HG02884 (cell line): ENCODE results near the gene TTC28.

Experiments
- ATAC-seq: cut with Tn5 transposase; IDR thresholded peaks from one replicate; pipeline ENCODE4 v1.9.1; 2021; ENCODE audit warnings: mild to moderate bottlenecking, moderate library complexity; ENCODE audit not compliant: unreplicated experiment

The TTC28 gene

DNA sequence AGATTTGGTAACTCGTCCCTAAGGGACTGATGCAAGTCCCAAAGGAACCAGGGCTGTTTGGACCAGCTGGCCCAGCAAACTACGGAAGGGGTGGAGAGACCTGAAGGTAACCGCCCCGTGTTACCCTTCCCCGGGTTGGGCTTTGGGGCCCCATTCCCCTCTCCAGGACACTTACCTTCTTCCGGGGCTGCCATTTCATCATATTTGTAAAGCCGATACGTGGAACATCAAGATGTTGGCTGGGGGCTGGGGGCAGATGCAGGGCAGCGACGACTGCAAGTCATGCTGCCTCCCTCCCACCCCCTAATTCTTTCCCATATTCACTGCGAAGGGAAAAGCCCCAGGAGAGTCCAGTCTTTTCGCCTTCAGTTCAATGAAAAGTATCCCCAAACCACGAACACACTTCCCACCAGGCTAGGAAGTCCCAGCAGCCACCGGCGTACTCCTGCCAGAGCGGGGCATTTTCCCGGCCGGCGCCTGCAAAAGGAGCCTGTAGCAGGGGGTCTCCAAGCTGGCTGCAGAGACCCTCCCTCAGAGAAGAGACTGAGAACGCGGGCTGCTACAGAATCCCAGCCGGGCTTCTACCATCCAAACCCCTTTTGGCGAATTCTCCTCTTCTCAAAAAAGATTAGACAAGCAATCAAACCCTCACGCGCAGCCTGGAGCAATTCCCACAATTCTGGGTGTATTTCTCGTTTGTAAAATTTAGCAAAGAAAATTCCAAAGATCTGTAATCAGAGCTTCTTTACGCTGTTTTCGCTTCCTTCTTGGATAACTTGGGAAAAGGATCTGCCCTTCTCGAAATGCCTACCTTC is 236.7 kb downstream of the TTC28 start:
- ATAC-seq = no peak

DNA sequence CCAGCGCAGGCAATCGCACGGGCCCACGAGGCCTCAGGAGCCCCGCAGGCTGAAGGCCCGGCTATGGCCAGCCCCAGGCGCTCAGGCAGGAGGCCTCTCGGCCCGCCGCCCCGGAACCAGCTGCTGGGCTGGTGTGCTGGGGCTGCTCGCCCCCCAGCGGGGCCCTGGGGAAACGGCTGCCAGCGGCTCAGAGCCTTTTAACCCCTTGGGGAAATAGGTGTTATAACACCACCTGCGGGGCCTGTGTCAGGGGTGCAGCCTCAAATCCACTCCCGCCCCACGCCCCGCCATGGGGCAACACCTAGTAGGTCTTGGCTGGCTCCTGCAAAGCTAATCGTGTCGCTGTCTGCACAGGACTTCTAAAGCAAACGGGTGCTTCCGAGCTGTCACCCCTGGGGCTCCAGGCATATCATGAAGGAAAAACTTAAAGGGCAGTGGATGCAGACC is 237.4 kb downstream of the TTC28 start:
- ATAC-seq = no peak

DNA sequence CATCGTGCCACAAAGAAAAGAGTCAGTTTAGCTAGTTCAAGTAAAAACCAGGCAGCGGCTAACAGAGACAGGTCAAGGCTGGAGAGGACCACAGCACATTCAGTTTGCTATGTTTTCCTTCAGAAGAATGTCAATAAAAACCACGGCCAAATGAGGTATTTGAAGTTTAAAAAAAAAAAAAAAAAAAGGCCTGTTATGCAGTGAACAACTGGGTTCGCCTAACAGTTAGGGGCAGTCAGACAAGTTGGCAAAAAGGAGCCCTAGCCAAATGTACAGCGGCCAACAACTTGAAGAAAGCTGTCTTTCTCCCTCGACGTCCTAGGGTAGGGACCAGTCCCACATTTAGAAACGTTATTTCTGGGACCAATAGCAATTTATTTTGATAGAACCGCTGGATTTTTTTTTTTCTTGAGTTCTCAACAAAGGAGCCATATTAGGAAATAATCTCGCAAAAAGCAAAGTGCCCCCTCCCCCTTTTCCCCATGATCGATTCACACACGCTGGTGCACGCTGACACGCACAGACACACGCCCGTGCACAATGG is 237.8 kb downstream of the TTC28 start:
- no peak for ATAC-seq

DNA sequence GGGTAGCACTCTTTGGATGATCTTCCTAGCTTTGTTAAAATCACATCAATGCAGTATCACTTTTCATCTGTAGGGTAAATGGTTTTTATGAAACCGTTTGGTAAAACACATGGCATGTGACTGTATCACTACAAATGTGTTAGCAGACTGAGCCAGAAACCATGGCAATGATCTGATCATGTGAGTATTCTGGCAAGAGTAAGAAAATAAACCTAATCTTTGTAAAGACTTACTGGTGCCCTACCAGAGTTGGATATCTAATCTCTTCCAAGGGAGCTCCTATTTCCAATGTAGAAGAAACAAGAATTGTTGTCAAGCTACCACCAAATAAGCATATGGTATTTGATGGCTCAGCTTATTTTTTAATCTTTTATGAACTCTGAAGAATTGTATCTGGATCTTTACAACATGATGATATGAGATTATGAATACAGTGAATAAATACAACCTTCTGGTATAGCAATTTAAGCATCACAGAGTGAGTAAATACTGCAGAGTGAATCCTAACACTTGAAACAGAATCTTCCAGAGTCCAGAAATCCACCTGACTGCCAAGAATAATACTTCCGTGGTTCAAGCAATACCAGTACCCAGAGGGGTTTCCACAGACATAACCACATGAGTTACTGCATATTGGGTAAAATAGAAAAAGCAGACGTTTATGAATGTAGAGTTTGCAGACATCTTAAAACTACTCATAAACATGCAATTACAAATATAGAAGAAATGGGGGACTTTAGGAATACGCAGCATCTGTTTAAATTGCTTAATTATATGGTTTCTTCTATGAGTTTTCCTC is 238.8 kb downstream of the TTC28 start:
- no peak for ATAC-seq

DNA sequence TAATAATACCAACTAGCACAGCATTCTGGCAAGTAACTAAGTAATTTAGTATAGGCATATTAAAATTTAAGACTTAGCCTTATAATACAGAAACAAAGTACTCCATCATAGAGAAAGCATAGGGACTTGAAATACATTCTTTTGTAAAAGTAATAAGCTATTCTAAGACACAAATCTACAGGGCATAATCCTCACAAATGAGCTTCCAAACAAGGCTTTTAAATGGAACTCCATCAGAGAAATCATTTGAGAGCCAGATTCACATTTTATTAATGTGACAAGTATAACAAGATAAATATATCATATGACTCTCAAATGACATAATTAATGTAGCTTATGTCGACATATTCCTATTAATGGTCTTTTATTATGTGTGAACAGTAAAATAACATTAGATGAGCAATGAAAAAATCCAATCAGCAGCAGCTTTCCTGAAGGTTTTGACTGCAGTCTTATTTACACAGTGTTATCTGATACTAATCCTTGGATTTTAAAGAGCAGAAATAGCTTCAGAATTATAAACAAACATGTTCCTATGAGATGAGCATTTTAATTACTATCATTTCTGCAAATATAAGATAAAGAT is 241.4 kb downstream of the TTC28 start:
- ATAC-seq = no peak

DNA sequence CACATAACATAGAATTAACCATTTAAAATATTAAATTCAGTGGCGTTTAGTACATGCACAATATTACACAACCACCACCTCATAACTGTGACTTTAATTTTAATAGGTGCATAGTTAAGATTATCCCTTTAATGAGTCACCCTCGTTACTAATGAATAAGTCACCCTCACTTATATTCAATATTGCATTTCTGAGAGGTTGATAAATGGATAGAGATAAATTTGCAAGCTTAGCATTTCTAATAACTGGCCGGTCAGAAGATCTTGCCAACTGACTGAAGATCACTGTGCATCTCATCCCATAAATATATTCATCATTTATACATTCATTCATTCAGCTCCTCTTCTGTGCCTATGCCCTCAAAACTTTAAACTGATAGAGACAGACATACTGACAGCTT is 243.7 kb downstream of the TTC28 start:
- ATAC-seq = no peak

DNA sequence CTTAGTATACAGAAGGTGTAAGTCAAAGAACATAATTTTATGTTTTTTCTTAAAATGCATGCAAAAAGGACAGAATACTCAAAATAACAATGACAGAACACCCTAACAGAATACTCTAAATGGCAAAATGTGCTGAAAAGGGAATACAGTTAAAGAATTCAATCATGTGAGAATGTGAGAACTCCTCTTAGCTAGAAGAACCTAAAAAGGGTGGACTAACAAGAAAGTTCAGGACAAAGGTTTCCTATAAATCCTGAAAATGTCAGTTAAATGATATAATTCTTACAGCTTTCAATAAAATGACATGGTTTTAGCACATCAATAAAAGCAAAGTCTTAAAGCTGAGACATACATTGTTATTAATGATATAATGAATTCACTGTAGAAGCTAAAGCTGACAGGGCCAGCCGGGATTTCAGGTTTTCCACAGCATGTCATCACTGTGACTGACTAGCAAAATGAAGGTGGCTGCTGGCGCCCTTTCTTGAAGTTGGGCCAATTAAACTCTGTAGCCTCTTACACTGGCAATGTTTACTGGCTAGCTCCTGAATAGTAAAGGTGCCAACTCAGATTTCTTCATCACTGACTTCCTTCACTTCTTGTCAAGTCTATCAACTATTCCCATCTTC is 244.4 kb downstream of the TTC28 start:
- no peak for ATAC-seq

DNA sequence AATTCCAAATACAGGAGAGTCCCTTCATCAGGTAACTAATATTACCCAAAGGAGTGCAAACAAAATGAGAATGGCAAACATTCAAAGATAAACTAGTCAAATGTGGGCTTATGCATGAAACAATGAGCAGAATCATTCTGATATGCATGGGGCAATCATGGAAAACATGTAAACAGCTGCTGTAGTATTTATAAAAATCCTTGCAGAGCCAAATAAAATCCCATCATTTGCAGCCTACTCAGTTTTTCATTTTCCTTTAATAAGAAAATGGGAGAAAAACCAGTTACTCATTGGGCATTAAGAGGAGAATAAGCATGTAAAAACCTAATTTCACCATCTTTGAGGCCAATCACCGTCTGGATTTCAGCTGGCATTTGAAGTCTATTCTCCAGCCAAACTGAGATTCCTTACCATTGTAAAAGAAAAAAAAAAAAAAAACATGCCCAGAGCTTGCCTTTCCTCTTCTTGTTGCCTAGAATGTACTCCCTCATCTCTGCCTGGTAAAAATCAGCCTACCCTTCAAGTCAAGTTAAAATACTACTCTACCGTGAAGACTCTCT is 249.1 kb downstream of the TTC28 start:
- ATAC-seq = no peak

DNA sequence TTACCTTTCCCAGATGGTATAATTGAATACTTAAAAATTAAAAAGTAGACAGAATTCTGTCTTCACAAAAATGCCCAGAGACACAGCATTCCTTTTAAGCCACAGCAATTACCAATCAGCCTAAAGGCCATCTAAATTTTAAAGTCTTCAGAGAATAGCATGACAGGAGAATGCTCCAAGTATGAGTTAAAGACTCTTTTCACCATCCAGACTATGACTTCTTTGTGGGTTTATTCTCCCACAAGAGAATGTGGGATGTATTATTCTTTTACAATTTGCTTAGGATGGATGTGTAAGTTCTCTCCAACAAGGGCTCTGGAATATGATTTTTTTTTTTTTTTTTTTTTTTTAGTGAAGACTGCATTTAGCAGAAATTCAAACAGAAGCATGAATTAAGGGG is 249.9 kb downstream of the TTC28 start:
- no peak for ATAC-seq

DNA sequence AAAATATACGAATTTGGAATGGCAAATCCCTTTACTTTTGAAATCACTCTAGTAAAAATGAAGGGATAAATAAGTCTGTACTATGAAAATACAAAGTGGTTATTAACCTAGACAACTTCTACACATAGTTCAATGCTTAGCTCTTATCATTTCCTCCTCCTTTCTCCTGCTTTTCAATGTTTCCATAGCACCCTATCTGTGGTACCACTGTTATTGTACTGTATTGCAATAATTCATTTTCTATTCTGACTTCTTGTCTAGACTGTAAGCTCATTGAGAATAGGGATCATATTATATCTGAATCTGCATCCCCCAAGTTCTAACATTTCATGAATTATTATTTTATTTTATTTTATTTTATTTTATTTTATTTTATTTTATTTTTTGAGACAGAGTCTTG is 251.4 kb downstream of the TTC28 start:
- no peak for ATAC-seq

DNA sequence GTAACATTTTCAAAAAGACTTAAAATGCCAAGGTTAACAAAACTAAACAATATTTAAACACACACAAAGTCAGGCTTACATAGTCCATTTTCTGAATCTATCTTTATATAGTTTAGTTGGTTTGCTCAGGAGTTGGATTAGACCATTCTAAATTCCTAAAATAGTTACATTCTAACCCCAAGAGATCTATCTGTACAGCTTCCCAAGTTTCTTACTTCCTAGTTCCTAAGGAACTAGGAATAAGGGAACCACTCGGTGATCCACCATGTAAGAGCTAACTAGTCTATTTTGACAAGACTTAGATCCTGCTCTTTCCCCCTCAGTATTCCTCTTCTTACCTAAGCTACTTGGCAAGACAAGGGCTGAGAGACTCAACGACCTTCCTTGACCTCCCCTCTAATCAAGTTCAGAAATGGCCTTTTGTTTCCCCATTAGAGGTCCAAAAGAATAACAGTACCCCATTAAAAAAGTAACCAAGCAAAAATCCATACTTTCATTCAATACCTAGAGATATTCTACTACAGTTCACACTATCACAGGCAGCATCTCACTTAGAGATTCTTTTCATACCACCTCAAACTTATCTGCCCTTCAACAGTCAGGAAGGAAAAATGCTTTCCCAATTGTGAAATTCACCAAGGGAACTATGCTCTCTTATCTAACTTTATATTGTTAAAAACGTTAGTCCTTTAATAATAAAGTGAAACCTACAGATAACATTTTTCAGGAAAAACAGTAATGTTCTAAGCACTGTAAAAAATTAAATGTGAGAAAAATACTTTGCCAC is 253.1 kb downstream of the TTC28 start:
- ATAC-seq = no peak

DNA sequence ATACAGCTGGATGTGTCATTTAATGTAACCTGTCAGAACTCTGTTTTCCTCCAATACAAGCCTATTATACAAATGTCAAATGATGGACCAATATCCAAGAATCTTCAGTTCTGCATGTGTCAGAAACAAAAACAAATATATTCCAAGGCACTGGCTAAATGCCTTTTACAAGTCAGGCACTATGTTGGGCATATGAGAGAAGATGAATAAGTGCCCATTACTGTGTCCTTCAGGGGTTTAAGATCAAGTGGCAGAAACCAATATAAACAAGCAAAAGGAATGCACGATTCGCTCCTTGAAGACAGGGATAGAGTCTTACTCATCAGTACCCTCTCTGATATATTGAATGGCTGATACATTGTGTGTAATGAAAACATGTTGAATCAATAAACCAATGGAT is 254.4 kb downstream of the TTC28 start:
- no peak for ATAC-seq

DNA sequence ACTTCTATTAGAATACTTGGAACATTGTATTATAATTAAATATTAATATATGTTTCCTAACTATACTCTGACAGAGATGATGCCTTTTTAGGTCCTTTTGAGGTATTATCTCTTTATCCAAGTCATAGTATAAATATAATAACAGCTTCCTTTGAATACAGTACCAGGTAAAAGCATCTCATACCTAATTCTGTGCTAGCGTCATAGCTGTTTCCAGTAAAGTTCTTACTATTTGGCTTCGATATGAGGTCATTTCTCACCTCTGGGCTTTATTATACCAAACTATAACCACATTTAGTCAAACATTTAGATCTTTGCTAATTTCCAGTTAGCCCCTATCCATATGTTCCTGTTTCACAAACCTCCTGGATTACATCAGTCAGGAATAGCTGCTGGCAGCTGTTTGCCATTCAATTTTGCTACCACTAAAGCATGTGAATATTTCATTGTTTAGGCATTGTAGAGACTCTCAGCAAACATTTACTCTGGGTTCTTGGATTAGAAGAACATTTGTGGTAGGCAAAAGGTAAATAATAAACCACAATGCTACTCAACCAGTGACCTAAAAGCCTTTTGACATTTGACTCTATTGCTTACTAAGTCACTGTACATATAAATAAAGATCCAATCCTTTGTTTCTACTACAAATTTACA is 255.1 kb downstream of the TTC28 start:
- no peak for ATAC-seq

DNA sequence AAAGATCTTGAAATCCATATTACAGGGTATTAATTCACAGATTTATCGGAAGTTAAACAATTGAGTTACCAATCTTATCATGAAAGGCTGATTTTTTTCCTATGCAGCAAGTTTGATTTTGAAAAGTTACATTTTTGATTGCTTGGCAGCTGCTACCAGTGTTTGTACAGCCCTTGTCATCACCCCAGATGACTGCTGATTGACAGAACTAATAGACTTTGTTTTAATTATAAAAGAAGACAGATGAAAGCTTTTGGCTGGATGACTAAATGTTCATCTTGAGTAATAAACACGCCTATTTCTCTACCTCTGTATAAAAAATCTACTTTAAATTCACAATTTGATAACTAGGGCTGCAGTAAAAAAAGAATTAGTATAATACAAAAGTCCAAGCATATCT is 259.7 kb downstream of the TTC28 start:
- no peak for ATAC-seq

DNA sequence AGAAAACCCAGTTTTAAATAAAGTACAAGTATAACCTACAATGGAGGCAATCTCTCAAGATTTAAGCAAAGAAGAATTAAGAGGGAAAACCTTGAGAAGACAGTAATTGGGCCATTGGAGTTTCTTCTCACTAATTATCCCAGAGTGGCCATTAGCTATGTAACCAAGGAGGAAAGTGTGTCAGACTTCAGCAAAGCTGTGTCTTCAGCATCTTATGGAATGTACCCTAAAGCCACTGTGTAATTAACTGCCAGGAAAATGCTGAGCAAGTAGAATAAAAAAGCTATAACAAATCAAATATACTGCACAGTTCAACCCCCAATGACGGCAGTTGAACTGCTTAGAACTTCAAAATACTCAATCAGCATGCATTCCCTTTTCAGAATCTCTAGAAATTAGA is 261.6 kb downstream of the TTC28 start:
- no peak for ATAC-seq

DNA sequence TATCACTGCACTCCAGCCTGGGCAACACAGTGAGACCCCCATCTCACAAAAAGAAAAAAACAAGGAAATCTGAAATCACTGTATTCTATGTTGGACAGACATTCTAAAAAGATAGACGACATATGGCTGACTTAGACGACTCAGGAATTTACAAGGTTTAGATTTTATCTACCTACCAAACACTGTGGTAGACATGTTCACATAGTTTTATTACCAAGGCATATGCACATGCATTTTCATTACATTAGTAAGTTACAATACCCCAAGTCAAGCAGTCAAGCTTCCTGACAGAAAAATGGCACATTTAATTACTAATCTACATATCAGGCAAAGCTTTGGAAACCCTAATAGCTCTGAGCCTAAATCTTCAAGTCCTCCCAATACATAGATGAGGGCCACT is 262.2 kb downstream of the TTC28 start:
- no peak for ATAC-seq

DNA sequence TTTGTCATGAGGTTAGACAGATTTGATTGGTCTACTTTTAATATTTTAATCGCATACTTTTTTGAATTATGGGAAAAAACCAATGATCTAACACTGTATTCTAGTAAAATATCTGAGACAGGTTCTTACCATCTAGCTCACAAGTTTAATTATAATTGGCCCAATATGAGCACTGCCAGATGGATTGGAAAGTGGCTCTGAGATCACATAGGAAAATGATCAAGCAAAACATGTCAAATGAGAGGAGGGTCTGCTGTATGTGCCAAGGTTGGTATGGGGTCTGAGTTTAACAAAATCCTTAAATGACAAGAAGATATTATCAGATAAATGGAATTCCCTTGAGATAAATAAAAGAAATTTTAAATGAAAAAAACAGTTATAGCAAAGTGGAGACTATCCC is 264.7 kb downstream of the TTC28 start:
- no peak for ATAC-seq

DNA sequence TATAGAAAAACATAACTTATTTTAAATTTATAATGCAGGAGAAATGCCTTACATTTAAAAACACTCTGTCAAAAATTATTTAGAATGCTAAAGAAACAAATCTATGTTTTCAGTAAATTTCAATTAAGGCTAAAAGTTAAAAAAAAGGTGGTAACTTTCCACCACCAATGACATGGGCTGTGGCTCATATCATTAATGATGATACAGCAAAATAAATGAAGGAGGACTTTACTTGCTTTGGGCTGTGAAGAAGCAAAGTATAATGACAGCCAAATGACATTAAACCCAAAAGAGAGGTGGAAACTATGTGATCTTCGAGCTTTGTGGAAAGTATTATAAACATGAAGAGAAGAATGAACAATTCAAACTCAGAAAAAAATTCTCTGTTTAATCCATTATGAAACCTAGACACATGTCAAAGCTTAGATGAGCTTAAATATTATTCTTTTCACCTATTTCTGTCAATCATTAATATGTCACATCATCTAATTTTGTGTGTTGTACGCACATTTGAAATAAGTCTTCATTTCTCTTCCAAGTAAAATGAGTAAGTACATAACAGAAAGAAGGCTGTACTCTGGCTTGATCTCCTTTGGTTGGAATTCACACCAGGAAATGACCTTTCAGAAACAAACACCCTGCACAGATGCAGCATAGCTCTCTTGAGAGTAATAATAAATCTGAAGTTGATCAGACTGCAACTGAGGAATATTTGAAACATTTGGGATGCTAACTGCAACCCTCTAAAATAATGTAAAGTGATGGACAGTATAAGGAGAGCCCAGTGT is 265.8 kb downstream of the TTC28 start:
- ATAC-seq = no peak

DNA sequence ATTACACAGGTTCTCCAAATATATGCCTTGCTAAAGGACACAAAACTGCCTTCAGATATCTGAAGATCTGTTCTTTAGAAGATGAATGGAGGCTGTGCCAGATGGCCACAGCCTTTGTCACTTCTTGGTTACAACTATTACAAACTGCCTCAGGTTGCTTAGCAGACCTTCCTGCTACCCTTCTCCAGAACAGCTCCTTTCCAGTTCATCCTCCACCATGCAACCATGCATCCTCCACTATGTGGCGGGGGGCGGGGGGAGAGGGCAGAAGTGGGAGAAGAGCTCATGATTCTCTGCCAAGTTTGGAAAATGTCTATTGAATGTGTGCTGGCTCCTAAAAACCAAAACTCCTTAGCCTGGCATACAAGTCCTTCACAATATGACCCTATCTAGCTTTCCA is 267.5 kb downstream of the TTC28 start:
- no peak for ATAC-seq
